ENCODE data around the gene THSD4.

The THSD4 gene

GRCh38 chr15:71688509-71689094, 573.3 kb downstream of the THSD4 start:
- no peak for DNase-seq (ENCODE audit: low read depth)

GRCh38 chr15:71691081-71691457, 575.8 kb downstream of the THSD4 start:
- DNase-seq (ENCODE audit: low read depth) = no peak

GRCh38 chr15:71691458-71692417, 576.5 kb downstream of the THSD4 start:
- no peak for DNase-seq (ENCODE audit: low read depth)

- no peak for DNase-seq (ENCODE audit: low read depth)
These were observed 582.0 kb downstream of the THSD4 start for GRCh38 chr15:71697236-71697635.

GRCh38 chr15:71698030-71698429, 582.8 kb downstream of the THSD4 start:
- DNase-seq (ENCODE audit: low read depth) = no peak

GRCh38 chr15:71698742-71699141, 583.5 kb downstream of the THSD4 start:
- DNase-seq (ENCODE audit: low read depth) = no peak

- DNase-seq (ENCODE audit: low read depth) = no peak
These were observed 584.7 kb downstream of the THSD4 start for GRCh38 chr15:71699977-71700376.

- DNase-seq (ENCODE audit: low read depth) = no peak
These were observed 586.5 kb downstream of the THSD4 start for GRCh38 chr15:71701808-71702207.

- no peak for DNase-seq (ENCODE audit: low read depth)
These were observed 587.2 kb downstream of the THSD4 start for GRCh38 chr15:71702496-71702895.

- DNase-seq (ENCODE audit: low read depth) = no peak
These were observed 589.9 kb downstream of the THSD4 start for GRCh38 chr15:71705151-71705550.

- DNase-seq (ENCODE audit: low read depth) = no peak
These were observed 591.4 kb downstream of the THSD4 start for GRCh38 chr15:71706461-71707229.

GRCh38 chr15:71707230-71708050, 592.2 kb downstream of the THSD4 start:
- no peak for DNase-seq (ENCODE audit: low read depth)

- no peak for DNase-seq (ENCODE audit: low read depth)
These were observed 592.8 kb downstream of the THSD4 start for GRCh38 chr15:71708051-71708429.

GRCh38 chr15:71708741-71709140, 593.5 kb downstream of the THSD4 start:
- no peak for DNase-seq (ENCODE audit: low read depth)

GRCh38 chr15:71709808-71710418, 594.6 kb downstream of the THSD4 start:
- no peak for DNase-seq (ENCODE audit: low read depth)

GRCh38 chr15:71712182-71712581, 596.9 kb downstream of the THSD4 start:
- no peak for DNase-seq (ENCODE audit: low read depth)

GRCh38 chr15:71713191-71713809, 598.0 kb downstream of the THSD4 start:
- no peak for DNase-seq (ENCODE audit: low read depth)

GRCh38 chr15:71715914-71716313, 600.6 kb downstream of the THSD4 start:
- no peak for DNase-seq (ENCODE audit: low read depth)

GRCh38 chr15:71716990-71717389, 601.7 kb downstream of the THSD4 start:
- DNase-seq (ENCODE audit: low read depth) = no peak

GRCh38 chr15:71718116-71718910, 603.0 kb downstream of the THSD4 start:
- no peak for DNase-seq (ENCODE audit: low read depth)
